IPS DF 4.7 (cell line): ENCODE data around the gene DALRD3.
"Not testable (repeated sequence)": the region's sequence is repeated elsewhere in the genome, so short reads cannot be mapped to it uniquely, and the experiment has no call there.

Source experiments
- DNase-seq: peaks from one replicate; pipeline ENCODE4 v3.0.0-alpha.2; 2013; ENCODE audit warnings: low spot score; ENCODE audit errors: extremely low read depth

Gene DALRD3

GRCh38 chr3:49021813-49022687 is 3.7 kb upstream of the DALRD3 start, which contains the start of gene NDUFAF3:
NDUFAF3 (plus strand) TSS chr3:49022121; CDS start chr3:49022145, 24 bp downstream.
- DNase-seq: no peak

GRCh38 chr3:49021213-49021812 is 2.9 kb upstream of the DALRD3 start:
- no peak for DNase-seq

GRCh38 chr3:49020330-49021212 is 2.2 kb upstream of the DALRD3 start:
- DNase-seq: no peak

GRCh38 chr3:49019941-49020329 is 1.6 kb upstream of the DALRD3 start:
- DNase-seq: no peak

GRCh38 chr3:49018707-49019006 is 277 bp upstream of the DALRD3 start:
- no peak for DNase-seq

GRCh38 chr3:49017229-49017970 is 980 bp downstream of the DALRD3 start:
- no peak for DNase-seq

GRCh38 chr3:49016414-49017228 is 1.8 kb downstream of the DALRD3 start:
- no peak for DNase-seq

- DNase-seq: no peak
Observed at GRCh38 chr3:49015765-49016164, 2.6 kb downstream of the DALRD3 start.

GRCh38 chr3:49015072-49015471 is 3.3 kb downstream of the DALRD3 start:
- DNase-seq: no peak

- DNase-seq: no peak
Observed at GRCh38 chr3:49013738-49014660, 4.4 kb downstream of the DALRD3 start.

GRCh38 chr3:49013113-49013737 is 5.2 kb downstream of the DALRD3 start:
- no peak for DNase-seq

GRCh38 chr3:49012441-49013017 is 5.9 kb downstream of the DALRD3 start:
- no peak for DNase-seq

GRCh38 chr3:49009396-49009795 is 9.0 kb downstream of the DALRD3 start:
- no peak for DNase-seq

- DNase-seq: not testable (repeated sequence)
Observed at GRCh38 chr3:49008627-49009026, 9.8 kb downstream of the DALRD3 start.

- DNase-seq: no peak
Observed at GRCh38 chr3:49007771-49008528, 10.4 kb downstream of the DALRD3 start.

GRCh38 chr3:49007068-49007770 is 11.2 kb downstream of the DALRD3 start, which contains the start of gene WDR6:
WDR6 (plus strand) TSS chr3:49007391; CDS start chr3:49007432, 41 bp downstream.
- DNase-seq: peak; percentile 94
